DOHH2 (cell line): Measurements from ENCODE around the gene PMIS2.

Experiments
- CTCF ChIP-seq: fragments of 200-600 bp; sonication (generic); IDR thresholded peaks from one replicate; pipeline ENCODE4 v1.5.1; 2014; ENCODE audit warnings: antibody characterized with exemption, mild to moderate bottlenecking, low read depth, low read length; ENCODE audit not compliant: poor library complexity, severe bottlenecking
- EZH2phosphoT487 ChIP-seq: fragments of 200-600 bp; sonication (generic); IDR thresholded peaks from 2 replicates; pipeline ENCODE4 v1.6.1; 2017; ENCODE audit warnings: borderline replicate concordance, mild to moderate bottlenecking, antibody characterized with exemption, low read length, moderate library complexity, mixed read lengths

- TF ChIP-seq CTCF = no peak
- no peak for TF ChIP-seq EZH2phosphoT487
Measured at GRCh38 chr19:35612559-35613321, 26.8 kb downstream of the PMIS2 start, which contains the start of gene HAUS5.
